Measurements from ENCODE around the gene TPST1. TPM values are rescaled to one million over a fixed set of nuclear protein-coding genes. Genes with fewer than 3 reads are reported as not detected.

The TPST1 gene
- total RNA-seq, 1 donor from 2014 or later, result 26.8 TPM

GRCh38 chr7:66188645-66189044 lies 16.5 kb upstream of the TPST1 start:
- Mint-ChIP-seq H3K27me3 (ENCODE audit: unreplicated experiment) (peaks cover 6% of the 10 kb centered on the region), H3K9me3 (ENCODE audit: unreplicated experiment) (peaks cover 3% of the 10 kb centered on the region), H3K27ac (ENCODE audit: unreplicated experiment) (no peak overlapping the region), H3K4me1 (ENCODE audit: unreplicated experiment) (peaks cover 5% of the 10 kb centered on the region), H3K36me3 (ENCODE audit: unreplicated experiment) (no peaks in the 10 kb centered on the region), H3K4me3 (ENCODE audit: unreplicated experiment) (no peak overlapping the region)
- no peak for TF ChIP-seq CTCF (IDR thresholded peaks at IDR 0.05)
- DNase-seq (ENCODE audit: extremely low spot score, unreplicated experiment), result no peak

GRCh38 chr7:66189695-66190503 lies 15.2 kb upstream of the TPST1 start:
- H3K27me3 Mint-ChIP-seq (ENCODE audit: unreplicated experiment), result peaks cover 6% of the 10 kb centered on the region
- H3K36me3 Mint-ChIP-seq (ENCODE audit: unreplicated experiment), result no peaks in the 10 kb centered on the region
- H3K4me1 Mint-ChIP-seq (ENCODE audit: unreplicated experiment), result no peaks in the 10 kb centered on the region
- H3K9me3 Mint-ChIP-seq (ENCODE audit: unreplicated experiment), result peaks cover 3% of the 10 kb centered on the region
- no peak for DNase-seq (ENCODE audit: extremely low spot score, unreplicated experiment)
- H3K27ac Mint-ChIP-seq (ENCODE audit: unreplicated experiment), result no peak overlapping the region
- no peak for TF ChIP-seq CTCF (IDR thresholded peaks at IDR 0.05)
- H3K4me3 Mint-ChIP-seq (ENCODE audit: unreplicated experiment), result no peak overlapping the region

GRCh38 chr7:66190504-66190857 lies 14.7 kb upstream of the TPST1 start:
- no peak for TF ChIP-seq CTCF (IDR thresholded peaks at IDR 0.05)
- Mint-ChIP-seq H3K4me1 (ENCODE audit: unreplicated experiment) (no peaks in the 10 kb centered on the region), H3K9me3 (ENCODE audit: unreplicated experiment) (peaks cover 3% of the 10 kb centered on the region), H3K36me3 (ENCODE audit: unreplicated experiment) (no peaks in the 10 kb centered on the region), H3K27me3 (ENCODE audit: unreplicated experiment) (peaks cover 6% of the 10 kb centered on the region), H3K27ac (ENCODE audit: unreplicated experiment) (no peak overlapping the region), H3K4me3 (ENCODE audit: unreplicated experiment) (no peak overlapping the region)
- DNase-seq (ENCODE audit: extremely low spot score, unreplicated experiment), result no peak

- Mint-ChIP-seq H3K4me3 (ENCODE audit: unreplicated experiment) (no peak overlapping the region), H3K27me3 (ENCODE audit: unreplicated experiment) (peaks cover 6% of the 10 kb centered on the region), H3K27ac (ENCODE audit: unreplicated experiment) (no peak overlapping the region), H3K9me3 (ENCODE audit: unreplicated experiment) (no peaks in the 10 kb centered on the region), H3K4me1 (ENCODE audit: unreplicated experiment) (no peaks in the 10 kb centered on the region), H3K36me3 (ENCODE audit: unreplicated experiment) (no peaks in the 10 kb centered on the region)
- TF ChIP-seq CTCF (IDR thresholded peaks at IDR 0.05), result no peak
- DNase-seq (ENCODE audit: extremely low spot score, unreplicated experiment), result no peak
Observed at GRCh38 chr7:66193146-66193725, 11.9 kb upstream of the TPST1 start.

- no peaks in the 10 kb centered on the region for H3K4me1 Mint-ChIP-seq (ENCODE audit: unreplicated experiment)
- H3K36me3 Mint-ChIP-seq (ENCODE audit: unreplicated experiment), result no peaks in the 10 kb centered on the region
- no peaks in the 10 kb centered on the region for H3K9me3 Mint-ChIP-seq (ENCODE audit: unreplicated experiment)
- no peak overlapping the region for H3K27ac Mint-ChIP-seq (ENCODE audit: unreplicated experiment)
- no peak for DNase-seq (ENCODE audit: extremely low spot score, unreplicated experiment)
- no peak overlapping the region for H3K4me3 Mint-ChIP-seq (ENCODE audit: unreplicated experiment)
- peaks cover 15% of the 10 kb centered on the region for H3K27me3 Mint-ChIP-seq (ENCODE audit: unreplicated experiment)
- TF ChIP-seq CTCF (IDR thresholded peaks at IDR 0.05), result no peak
Observed at GRCh38 chr7:66198469-66198868, 6.7 kb upstream of the TPST1 start.

Measured in osteocyte (in vitro differentiated cells).